Kidney (tissue), 14 donors: ENCODE data around the gene UNC5A. TPM values are rescaled to one million over a fixed set of nuclear protein-coding genes. Genes with fewer than 3 reads are reported as not detected.

Source experiments
- DNase-seq, 5 donors: peaks; one replicate each; pipeline ENCODE4 v3.0.0-alpha.2; 2013 to 2020
- FAIRE-seq: peaks from 2 replicates; lab custom pipeline; 2012; peaks lifted over from hg19 to GRCh38; lab: Jason Lieb, UNC
- H3K27ac ChIP-seq, 2 donors: one replicate each; pipeline ENCODE4 v1.7.0; 2013; ENCODE audit warnings: low read depth in 2 of 2, low read length in 2 of 2, inconsistent platforms in 1 of 2
- H3K27me3 ChIP-seq: one replicate; pipeline ENCODE4 v1.7.1; 2013; ENCODE audit warnings: low read length, inconsistent platforms; ENCODE audit not compliant: control insufficient read depth, insufficient read depth
- H3K36me3 ChIP-seq, 3 donors: one replicate each; pipeline versions ENCODE4 v1.7.0 to v1.7.1; 2013; ENCODE audit warnings: low read length in 3 of 3, control low read depth in 1 of 3, inconsistent platforms in 1 of 3; ENCODE audit not compliant: insufficient read depth in 3 of 3, control insufficient read depth in 2 of 3
- H3K4me1 ChIP-seq, 3 donors: one replicate each; pipeline versions ENCODE4 v1.7.0 to v1.7.1; 2013; ENCODE audit warnings: low read length in 3 of 3, inconsistent platforms in 1 of 3, low read depth in 1 of 3; ENCODE audit not compliant: control insufficient read depth in 2 of 3, insufficient read depth in 2 of 3
- H3K4me3 ChIP-seq, 3 donors: one replicate each; pipeline versions ENCODE4 v1.7.0 to v1.8.1; 2013; ENCODE audit warnings: low read length in 3 of 3, control low read depth in 1 of 3, inconsistent platforms in 1 of 3
- H3K9ac ChIP-seq, 3 donors: one replicate each; pipeline versions ENCODE4 v1.7.0 to v1.7.1; 2013; ENCODE audit warnings: low read length in 3 of 3, control low read depth in 1 of 3, inconsistent platforms in 1 of 3
- H3K9me3 ChIP-seq, 3 donors: one replicate each; pipeline versions ENCODE4 v1.7.0 to v1.7.1; 2013; ENCODE audit warnings: low read length in 3 of 3, control low read depth in 1 of 3, inconsistent platforms in 1 of 3; ENCODE audit not compliant: control insufficient read depth in 2 of 3, insufficient read depth in 1 of 3
- intact Hi-C: fragments of 100-400 bp; cut with DNase I; formaldehyde crosslinking; loops from one replicate; pipeline ENCODE4 v1.11.1; 2022
- polyA plus RNA-seq: library from polyadenylated mRNA; stranded (reverse); fragments of 350-450 nt; fragmentation: Illumina TruSeq; extraction: RNeasy Lipid Tissue Mini Kit (QIAGEN cat#74804); gene quantifications from one replicate; pipeline ENCODE4 v1.2.3, GENCODE V29; 2014; ENCODE audit warnings: low read depth, low replicate concordance; ENCODE audit not compliant: insufficient read depth
- total RNA-seq: library from RNA; stranded (reverse); fragmentation: NEBNext Ultra II Directional; extraction: Animal tissue kit (Norgen Biotek cat#: 25700); gene quantifications from one replicate; pipeline ENCODE4 v1.2.1, GENCODE V29; 2021
- TF ChIP-seq, protein P1 (sequence below): IDR thresholded peaks from 3 replicates; pipeline ENCODE4 v1.5.1; 2012; ENCODE audit warnings: mild to moderate bottlenecking, moderate library complexity, borderline replicate concordance; ENCODE audit not compliant: insufficient read depth; ENCODE audit errors: extremely low read depth
- donor health status: control.
- donor health status: control.
- donor health status: control.
- donor health status: control.
- donor health status: control.
- donor health status: DM: yes; HTN: yes; CAD: no.
- donor health status: Normal renal cell carcinoma (clear cell type).

UNC5A gene
- total and polyA plus RNA-seq, 2 donors from 2014 or later: 1.5 TPM; not detected in 1

- FAIRE-seq (no peak), DNase-seq (peak in 2 of 5 donors; percentile 6 to 16)
- Histone ChIP-seq H3K27me3 (no peaks in the 10 kb centered on the region), H3K9me3 (no peaks in the 10 kb centered on the region), H3K9ac (no peak overlapping the region), H3K4me1 (no peaks in the 10 kb centered on the region), H3K27ac (no peak overlapping the region), H3K36me3 (no peaks in the 10 kb centered on the region), H3K4me3 (no peak overlapping the region)
- TF ChIP-seq, protein P1, sequence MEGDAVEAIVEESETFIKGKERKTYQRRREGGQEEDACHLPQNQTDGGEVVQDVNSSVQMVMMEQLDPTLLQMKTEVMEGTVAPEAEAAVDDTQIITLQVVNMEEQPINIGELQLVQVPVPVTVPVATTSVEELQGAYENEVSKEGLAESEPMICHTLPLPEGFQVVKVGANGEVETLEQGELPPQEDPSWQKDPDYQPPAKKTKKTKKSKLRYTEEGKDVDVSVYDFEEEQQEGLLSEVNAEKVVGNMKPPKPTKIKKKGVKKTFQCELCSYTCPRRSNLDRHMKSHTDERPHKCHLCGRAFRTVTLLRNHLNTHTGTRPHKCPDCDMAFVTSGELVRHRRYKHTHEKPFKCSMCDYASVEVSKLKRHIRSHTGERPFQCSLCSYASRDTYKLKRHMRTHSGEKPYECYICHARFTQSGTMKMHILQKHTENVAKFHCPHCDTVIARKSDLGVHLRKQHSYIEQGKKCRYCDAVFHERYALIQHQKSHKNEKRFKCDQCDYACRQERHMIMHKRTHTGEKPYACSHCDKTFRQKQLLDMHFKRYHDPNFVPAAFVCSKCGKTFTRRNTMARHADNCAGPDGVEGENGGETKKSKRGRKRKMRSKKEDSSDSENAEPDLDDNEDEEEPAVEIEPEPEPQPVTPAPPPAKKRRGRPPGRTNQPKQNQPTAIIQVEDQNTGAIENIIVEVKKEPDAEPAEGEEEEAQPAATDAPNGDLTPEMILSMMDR: no peak
- intact Hi-C loops: no loop called here
Observed at GRCh38 chr5:176773408-176774035, 36.8 kb upstream of the UNC5A start.

GRCh38 chr5:176774216-176775171, 35.9 kb upstream of the UNC5A start:
- H3K4me3 ChIP-seq: no peak overlapping the region
- TF ChIP-seq, protein P1: no peak
- DNase-seq: peak in 2 of 5 donors; percentile 9 to 33
- intact Hi-C loops: no loop called here
- no peaks in the 10 kb centered on the region for H3K9me3 ChIP-seq
- H3K36me3 ChIP-seq: no peaks in the 10 kb centered on the region
- no peaks in the 10 kb centered on the region for H3K4me1 ChIP-seq
- FAIRE-seq: no peak
- H3K27ac ChIP-seq: no peak overlapping the region
- no peak overlapping the region for H3K9ac ChIP-seq
- no peaks in the 10 kb centered on the region for H3K27me3 ChIP-seq

DNA sequence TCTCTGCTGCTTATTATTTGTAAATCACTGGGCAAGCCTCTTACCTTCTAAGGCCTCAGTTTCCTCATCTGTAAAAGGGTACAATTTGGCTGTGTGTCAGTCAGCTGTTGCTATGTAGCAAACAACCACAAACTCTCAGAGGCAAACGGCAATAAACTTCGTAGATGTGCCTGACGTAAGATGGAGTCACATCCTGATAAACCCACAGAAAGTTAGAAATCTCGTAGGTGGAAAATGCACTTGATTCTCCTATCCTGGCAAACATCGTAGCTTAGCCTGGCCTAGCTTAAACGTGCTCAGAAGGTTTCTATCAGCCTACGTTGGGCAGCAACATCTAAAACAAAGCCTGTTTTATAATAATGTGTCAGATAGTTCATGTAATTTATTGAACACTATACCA, 35.0 kb upstream of the UNC5A start:
- no peak for DNase-seq
- H3K9me3 ChIP-seq: no peaks in the 10 kb centered on the region
- H3K9ac ChIP-seq: no peak overlapping the region
- no peak overlapping the region for H3K4me3 ChIP-seq
- no peaks in the 10 kb centered on the region for H3K4me1 ChIP-seq
- FAIRE-seq: no peak
- no peaks in the 10 kb centered on the region for H3K27me3 ChIP-seq
- H3K36me3 ChIP-seq: no peaks in the 10 kb centered on the region
- H3K27ac ChIP-seq: no peak overlapping the region
- intact Hi-C loops: no loop called here
- TF ChIP-seq, protein P1: no peak
